IMR-90 (cell line): ENCODE results near the gene EXOC2. TPM values are rescaled to one million over a fixed set of nuclear protein-coding genes. Genes with fewer than 3 reads are reported as not detected.

Experiments
- ATAC-seq: fragments of 200-7000 bp; cut with Tn5 transposase; 2 replicates; pipeline ENCODE4 v1.9.1; 2020; ENCODE audit warnings: low read depth, mild to moderate bottlenecking, moderate library complexity
- BruUV-seq: library from RNA; stranded (reverse); fragments of 400-500 nt; replicated peaks from 2 replicates; lab custom pipeline; 2021; lab: Mats Ljungman, UMichigan
- CTCF ChIA-PET: fragments of 300-600 bp; formaldehyde crosslinking; extraction: SDS; loops from one replicate; lab custom pipeline; 2021; ENCODE audit warnings: antibody characterized with exemption; lab: Yijun Ruan, JAX
- POLR2A ChIA-PET: fragments of 300-600 bp; sonication (Branson Sonifier 250); formaldehyde crosslinking; loops from one replicate; lab custom pipeline; 2022; ENCODE audit warnings: antibody characterized with exemption; ENCODE audit not compliant: unreplicated experiment; lab: Charles Lee
- DNase-seq: peaks from one replicate; pipeline ENCODE4 v3.0.0; 2013
- H2AFZ ChIP-seq: replicated peaks from 2 replicates; pipeline ENCODE3; 2013; ENCODE audit warnings: low read length, mild to moderate bottlenecking; ENCODE audit not compliant: poor library complexity
- H2AK5ac ChIP-seq: 2 replicates; pipeline ENCODE4 v1.6.1; 2013; ENCODE audit warnings: low read depth, low read length, inconsistent platforms
- H2AK9ac ChIP-seq: replicated peaks from 2 replicates; pipeline ENCODE3; 2013; ENCODE audit warnings: mild to moderate bottlenecking, low read depth, low read length, moderate library complexity; ENCODE audit not compliant: poor library complexity
- H2BK120ac ChIP-seq: 2 replicates; pipeline ENCODE4 v1.6.1; 2013; ENCODE audit warnings: low read depth, low read length, inconsistent platforms
- H2BK15ac ChIP-seq: 3 replicates; pipeline ENCODE4 v1.6.1; 2013; ENCODE audit warnings: low read depth, low read length, inconsistent platforms
- H2BK20ac ChIP-seq: 2 replicates; pipeline ENCODE4 v1.6.1; 2013; ENCODE audit warnings: low read depth, mild to moderate bottlenecking, inconsistent platforms, low read length, moderate library complexity
- H2BK5ac ChIP-seq: 2 replicates; pipeline ENCODE4 v1.6.1; 2013; ENCODE audit warnings: mild to moderate bottlenecking, low read depth, low read length, inconsistent platforms; ENCODE audit not compliant: poor library complexity, severe bottlenecking
- H3K14ac ChIP-seq: replicated peaks from 2 replicates; pipeline ENCODE4 v1.6.1; 2013; ENCODE audit warnings: low read depth, low read length, inconsistent platforms
- H3K18ac ChIP-seq: 2 replicates; pipeline ENCODE4 v1.6.1; 2013; ENCODE audit warnings: low read depth, low read length, control low read depth
- H3K23ac ChIP-seq: 2 replicates; pipeline ENCODE4 v1.6.1; 2013; ENCODE audit warnings: low read depth, low read length, inconsistent platforms
- H3K27ac ChIP-seq: 2 replicates; pipeline ENCODE4 v1.5.1; 2013; ENCODE audit warnings: mild to moderate bottlenecking, control low read depth, low read length; ENCODE audit not compliant: insufficient read depth
- H3K27me3 ChIP-seq: 2 replicates; pipeline ENCODE4 v1.6.1; 2013; ENCODE audit warnings: low read length; ENCODE audit not compliant: control insufficient read depth, insufficient read depth
- H3K36me3 ChIP-seq: 2 replicates; pipeline ENCODE4 v1.6.1; 2013; ENCODE audit warnings: low read length, mixed read lengths; ENCODE audit not compliant: control insufficient read depth, insufficient read depth
- H3K4ac ChIP-seq: 2 replicates; pipeline ENCODE4 v1.6.1; 2013; ENCODE audit warnings: low read depth, low read length, inconsistent platforms
- H3K4me1 ChIP-seq: 2 replicates; pipeline ENCODE4 v1.6.1; 2013; ENCODE audit warnings: low read length, mixed read lengths; ENCODE audit not compliant: control insufficient read depth, insufficient read depth
- H3K4me2 ChIP-seq: 2 replicates; pipeline ENCODE4 v1.6.1; 2013; ENCODE audit warnings: low read depth, mild to moderate bottlenecking, control low read depth, low read length, moderate library complexity
- H3K4me3 ChIP-seq: 2 replicates; pipeline ENCODE4 v1.5.1; 2013; ENCODE audit warnings: low read depth, mild to moderate bottlenecking, control low read depth, low read length, moderate library complexity; ENCODE audit not compliant: insufficient read depth
- H3K56ac ChIP-seq: 2 replicates; pipeline ENCODE4 v1.6.1; 2013; ENCODE audit warnings: low read length, inconsistent platforms; ENCODE audit not compliant: insufficient read depth; ENCODE audit errors: extremely low read depth
- H3K79me1 ChIP-seq, 2 experiments: 2 replicates each; pipeline ENCODE4 v1.6.1; 2013; ENCODE audit warnings: low read length in 2 of 2, inconsistent platforms in 1 of 2, low read depth in 1 of 2
- H3K9ac ChIP-seq: 2 replicates; pipeline ENCODE4 v1.6.1; 2013; ENCODE audit warnings: low read depth, low read length, control low read depth
- H3K9me1 ChIP-seq: 2 replicates; pipeline ENCODE4 v1.6.1; 2013; ENCODE audit warnings: low read length, inconsistent platforms; ENCODE audit not compliant: insufficient read depth
- H3K9me3 ChIP-seq: 2 replicates; pipeline ENCODE4 v1.6.1; 2013; ENCODE audit warnings: low read length; ENCODE audit not compliant: control insufficient read depth, insufficient read depth
- H4K20me1 ChIP-seq: 2 replicates; pipeline ENCODE4 v1.6.1; 2013; ENCODE audit warnings: low read length, inconsistent platforms; ENCODE audit not compliant: insufficient read depth
- H4K5ac ChIP-seq: 2 replicates; pipeline ENCODE4 v1.6.1; 2013; ENCODE audit warnings: mild to moderate bottlenecking, low read depth, low read length, control low read depth
- H4K8ac ChIP-seq, 2 experiments: 2 replicates each; pipeline ENCODE4 v1.6.1; 2013; ENCODE audit warnings: low read depth in 2 of 2, low read length in 2 of 2, control low read depth in 1 of 2, inconsistent platforms in 1 of 2
- H4K91ac ChIP-seq: 2 replicates; pipeline ENCODE4 v1.6.1; 2013; ENCODE audit warnings: low read depth, low read length, inconsistent platforms; ENCODE audit not compliant: insufficient read depth
- BHLHE40 ChIP-seq: fragments of 150-350 bp; IDR thresholded peaks from 2 replicates; pipeline ENCODE4 v1.6.1; 2016; ENCODE audit warnings: mild to moderate bottlenecking, low read depth, low read length
- CEBPB ChIP-seq: IDR thresholded peaks from 2 replicates; pipeline ENCODE4 v1.6.1; 2012; ENCODE audit warnings: low read depth, low read length, improper control_type of control experiment
- CHD1 ChIP-seq: IDR thresholded peaks from 2 replicates; pipeline ENCODE4 v1.6.1; 2012; ENCODE audit warnings: low read depth, low read length, improper control_type of control experiment
- CTCF ChIP-seq: conservative IDR thresholded peaks from 2 replicates; pipeline ENCODE4 v1.5.1; 2012; ENCODE audit warnings: mild to moderate bottlenecking, low read depth, low read length, improper control_type of control experiment
- ELK1 ChIP-seq: fragments of 150-350 bp; IDR thresholded peaks from 2 replicates; pipeline ENCODE4 v1.6.1; 2016; ENCODE audit warnings: low read depth, mild to moderate bottlenecking, low read length, moderate library complexity, borderline replicate concordance
- FOS ChIP-seq: fragments of 150-350 bp; IDR thresholded peaks from 2 replicates; pipeline ENCODE4 v1.6.1; 2016; ENCODE audit warnings: low read depth, low read length
- MAFK ChIP-seq: IDR thresholded peaks from 2 replicates; pipeline ENCODE4 v1.6.1; 2012; ENCODE audit warnings: low read depth, low read length, improper control_type of control experiment
- MAZ ChIP-seq: IDR thresholded peaks from 2 replicates; pipeline ENCODE4 v1.6.1; 2012; ENCODE audit warnings: low read depth, mild to moderate bottlenecking, low read length, improper control_type of control experiment, moderate library complexity, borderline replicate concordance
- MXI1 ChIP-seq: IDR thresholded peaks from 2 replicates; pipeline ENCODE4 v1.6.1; 2012; ENCODE audit warnings: low read depth, mild to moderate bottlenecking, low read length, moderate library complexity, borderline replicate concordance
- NFE2L2 ChIP-seq: fragments of 150-350 bp; IDR thresholded peaks from 2 replicates; pipeline ENCODE4 v1.6.1; 2016; ENCODE audit warnings: low read depth, mild to moderate bottlenecking, low read length
- POLR2A ChIP-seq: IDR thresholded peaks from 2 replicates; pipeline ENCODE4 v1.6.1; 2012; ENCODE audit warnings: mild to moderate bottlenecking, low read depth, low read length
- RAD21 ChIP-seq: IDR thresholded peaks from 2 replicates; pipeline ENCODE4 v1.6.1; 2012; ENCODE audit warnings: low read length, improper control_type of control experiment
- RCOR1 ChIP-seq: IDR thresholded peaks from 2 replicates; pipeline ENCODE4 v1.6.1; 2012; ENCODE audit warnings: mild to moderate bottlenecking, low read length, improper control_type of control experiment; ENCODE audit not compliant: insufficient replicate concordance
- RFX5 ChIP-seq: IDR thresholded peaks from 2 replicates; pipeline ENCODE4 v1.8.0; 2012; ENCODE audit warnings: low read depth, mild to moderate bottlenecking, low read length, moderate library complexity
- SMC3 ChIP-seq: fragments of 150-350 bp; IDR thresholded peaks from 2 replicates; pipeline ENCODE4 v1.6.1; 2016; ENCODE audit warnings: low read depth, mild to moderate bottlenecking, antibody characterized with exemption, low read length, moderate library complexity
- USF2 ChIP-seq: fragments of 150-350 bp; IDR thresholded peaks from 2 replicates; pipeline ENCODE4 v1.6.1; 2017; ENCODE audit warnings: mild to moderate bottlenecking, antibody characterized with exemption, low read length, low read depth
- WGBS, 2 experiments: methylation state at CpG; one replicate each; pipeline versions ENCODE4 v1.1.5 to v1.1.7; 2013; ENCODE audit warnings: missing lambda C conversion rate in 2 of 2; ENCODE audit not compliant: insufficient read length in 1 of 2; ENCODE audit errors: extremely low coverage in 2 of 2; 5-methylcytosine and 5-hydroxymethylcytosine counted together
- dilution Hi-C: fragments of 300-500 bp; cut with HindIII; formaldehyde crosslinking; loops from one replicate; pipeline ENCODE4 v1.14.3; 2018; ENCODE audit warnings: low sequenced_read_pairs; ENCODE audit not compliant: unreplicated experiment
- in situ Hi-C: fragments of 300-500 bp; cut with MboI; formaldehyde crosslinking; loops from 3 replicates; pipeline ENCODE4 v1.14.3; 2019; ENCODE audit warnings: low sequenced_read_pairs, inconsistent platforms, mixed read lengths
- intact Hi-C: fragments of 100-400 bp; cut with micrococcal nuclease; formaldehyde crosslinking; loops from 2 replicates; pipeline ENCODE4 v1.10.0; 2022
- polyA plus RNA-seq, 3 experiments: library from polyadenylated mRNA; depleted of rRNA; stranded (reverse); fragments of >200 nt; gene quantifications; 2 replicates each; pipeline ENCODE4 v1.2.3, GENCODE V29; 2012; ENCODE audit warnings: low replicate concordance in 1 of 3
- total RNA-seq: library from RNA; depleted of rRNA; stranded (reverse); fragments of >200 nt; gene quantifications from 2 replicates; pipeline ENCODE4 v1.2.3, GENCODE V29; 2012

The EXOC2 gene
- total and polyA plus RNA-seq, 2 of the 4 experiments (the other 2 are of a cell fraction), result 13.1 to 37.3 TPM

- H2BK15ac ChIP-seq, result no peak overlapping the region
- no peak for TF ChIP-seq ELK1
- no peak for TF ChIP-seq BHLHE40
- TF ChIP-seq MAFK, result no peak
- no peak for TF ChIP-seq USF2
- TF ChIP-seq FOS, result no peak
- TF ChIP-seq MAZ, result no peak
- TF ChIP-seq RAD21, result no peak
- no peak for TF ChIP-seq CTCF
- no peak for TF ChIP-seq MXI1
- TF ChIP-seq RFX5, result no peak
- no peak for TF ChIP-seq NFE2L2
- no peak for TF ChIP-seq CEBPB
- no peak for TF ChIP-seq RCOR1
- TF ChIP-seq POLR2A, result no peak
- TF ChIP-seq SMC3, result no peak
- no peak for TF ChIP-seq CHD1
- in situ Hi-C loops, result no loop called here
- ChIA-PET POLR2A (no interaction called here), CTCF (interaction anchor here (1.1 kb wide), 1 partner anchor 10 kb away, joined by 3 read pairs; no protein-coding TSS in a partner anchor)
- no peak overlapping the region for H4K8ac ChIP-seq
- no peaks in the 10 kb centered on the region for H3K9me3 ChIP-seq
- no peak overlapping the region for H2BK20ac ChIP-seq
- no peak overlapping the region for H2AK5ac ChIP-seq
- no peaks in the 10 kb centered on the region for H4K20me1 ChIP-seq
- H3K79me1 ChIP-seq, result no peaks in the 10 kb centered on the region
- H2AK9ac ChIP-seq, result no peak overlapping the region
- no peak overlapping the region for H2AFZ ChIP-seq
- no peak overlapping the region for H4K5ac ChIP-seq
- no peak overlapping the region; the same call in 1 of the 2 replicates for H3K23ac ChIP-seq
- H2BK120ac ChIP-seq, result no peak overlapping the region
- no peak overlapping the region for H3K9ac ChIP-seq
- intact Hi-C loops, result no loop called here
- ATAC-seq (no peak), DNase-seq (no peak)
- H3K4me1 ChIP-seq, result no peaks in the 10 kb centered on the region
- no peak overlapping the region for H2BK5ac ChIP-seq
- H3K27ac ChIP-seq, result no peak overlapping the region
- H3K27me3 ChIP-seq, result peaks cover 13% of the 10 kb centered on the region
- H3K36me3 ChIP-seq, result no peaks in the 10 kb centered on the region
- no peak overlapping the region for H4K91ac ChIP-seq
- no peak overlapping the region for H3K56ac ChIP-seq
- WGBS, 2 experiments, result no CpG with 5 or more reads among the region's 14 CpGs
- H3K4me2 ChIP-seq, result no peak overlapping the region; the same call in 1 of the 2 replicates
- no peak overlapping the region for H3K4ac ChIP-seq
- dilution Hi-C loops, result no loop called here
- no peak overlapping the region for H3K14ac ChIP-seq
- no peaks in the 10 kb centered on the region for H3K9me1 ChIP-seq
- H3K4me3 ChIP-seq, result no peak overlapping the region
- no TSS peak for BruUV-seq
- no peak overlapping the region for H3K18ac ChIP-seq
Observed at GRCh38 chr6:475314-475713, 217.6 kb downstream of the EXOC2 start.
